OCI-LY3 (cell line): Measurements from ENCODE around the gene ASIC2.

Source experiments
- H2AFZ ChIP-seq: fragments of 200-600, 300-600 bp; shearing (Covaris generic); 2 replicates; pipeline ENCODE4 v1.6.0; 2014; ENCODE audit warnings: antibody characterized with exemption, low read depth, low read length
- H3K27ac ChIP-seq: fragments of 200-600, 300-600 bp; sonication (generic); 2 replicates; pipeline ENCODE4 v1.5.1; 2014; ENCODE audit warnings: mild to moderate bottlenecking, low read length, moderate library complexity, mixed read lengths
- H3K27me3 ChIP-seq: fragments of 200-600, 300-600 bp; sonication (generic); 2 replicates; pipeline ENCODE4 v1.6.1; 2014; ENCODE audit warnings: low read depth, low read length, mixed read lengths
- H3K36me3 ChIP-seq: fragments of 200-600, 300-600 bp; sonication (generic); replicated peaks from 2 replicates; pipeline ENCODE3; 2014; ENCODE audit warnings: low read depth, low read length, mixed read lengths
- H3K4me1 ChIP-seq: fragments of 300-600, 200-600 bp; sonication (generic); 2 replicates; pipeline ENCODE4 v1.6.1; 2014; ENCODE audit warnings: low read length, mixed read lengths
- H3K4me2 ChIP-seq: fragments of 200-600, 300-600 bp; sonication (generic); 2 replicates; pipeline ENCODE4 v1.6.1; 2014; ENCODE audit warnings: low read length, mixed read lengths
- H3K4me3 ChIP-seq: fragments of 300-600, 200-600 bp; sonication (generic); 2 replicates; pipeline ENCODE4 v1.5.1; 2014; ENCODE audit warnings: antibody characterized with exemption, mild to moderate bottlenecking, low read length, moderate library complexity
- H3K79me2 ChIP-seq: fragments of 300-600, 200-600 bp; shearing (Covaris generic); 2 replicates; pipeline ENCODE4 v1.6.1; 2014; ENCODE audit warnings: mild to moderate bottlenecking, low read length, mixed read lengths
- H3K9ac ChIP-seq: fragments of 300-600, 200-600 bp; shearing (Covaris generic); 2 replicates; pipeline ENCODE4 v1.6.0; 2014; ENCODE audit warnings: mild to moderate bottlenecking, low read length, moderate library complexity
- H3K9me3 ChIP-seq: fragments of 200-600, 300-600 bp; shearing (Covaris generic); 2 replicates; pipeline ENCODE4 v1.6.1; 2014; ENCODE audit warnings: low read length, mixed read lengths; ENCODE audit not compliant: insufficient read depth
- H4K20me1 ChIP-seq: fragments of 200-600, 300-600 bp; sonication (generic); 2 replicates; pipeline ENCODE4 v1.6.1; 2016; ENCODE audit warnings: low read length, mixed read lengths; ENCODE audit not compliant: insufficient read depth
- CTCF ChIP-seq: fragments of 200-600, 300-600 bp; sonication (generic); IDR thresholded peaks from 2 replicates; pipeline ENCODE4 v1.5.1; 2014; ENCODE audit warnings: antibody characterized with exemption, low read length, low read depth
- EZH2phosphoT487 ChIP-seq: fragments of 200-600 bp; shearing (Covaris generic); IDR thresholded peaks from 2 replicates; pipeline ENCODE4 v1.6.1; 2018; ENCODE audit warnings: antibody characterized with exemption, mixed run types, low read depth

Gene ASIC2

GRCh38 chr17:33220036-33220435, 73.1 kb downstream of the ASIC2 start:
- Histone ChIP-seq H3K4me1 (no peaks in the 10 kb centered on the region), H3K4me2 (no peak overlapping the region), H2AFZ (no peak overlapping the region), H3K9ac (no peak overlapping the region), H3K36me3 (no peaks in the 10 kb centered on the region), H3K27ac (no peak overlapping the region), H4K20me1 (no peaks in the 10 kb centered on the region), H3K4me3 (no peak overlapping the region), H3K27me3 (peaks cover 12% of the 10 kb centered on the region), H3K79me2 (no peaks in the 10 kb centered on the region), H3K9me3 (no peaks in the 10 kb centered on the region)
- no peak for TF ChIP-seq CTCF
- no peak for TF ChIP-seq EZH2phosphoT487

GRCh38 chr17:33218698-33219601, 74.1 kb downstream of the ASIC2 start:
- H3K27ac ChIP-seq = no peak overlapping the region
- no peak overlapping the region for H3K4me2 ChIP-seq
- no peaks in the 10 kb centered on the region for H3K79me2 ChIP-seq
- H3K36me3 ChIP-seq = no peaks in the 10 kb centered on the region
- peaks cover 18% of the 10 kb centered on the region for H3K27me3 ChIP-seq
- no peaks in the 10 kb centered on the region for H4K20me1 ChIP-seq
- no peak overlapping the region for H3K9ac ChIP-seq
- no peaks in the 10 kb centered on the region for H3K4me1 ChIP-seq
- no peaks in the 10 kb centered on the region for H3K9me3 ChIP-seq
- TF ChIP-seq CTCF = no peak
- TF ChIP-seq EZH2phosphoT487 = no peak
- H3K4me3 ChIP-seq = no peak overlapping the region
- no peak overlapping the region for H2AFZ ChIP-seq

- Histone ChIP-seq H3K27me3 (peaks cover 25% of the 10 kb centered on the region), H4K20me1 (no peaks in the 10 kb centered on the region), H3K4me2 (no peak overlapping the region), H3K4me3 (no peak overlapping the region), H3K4me1 (no peaks in the 10 kb centered on the region), H3K36me3 (no peaks in the 10 kb centered on the region), H3K9me3 (no peaks in the 10 kb centered on the region), H3K27ac (no peak overlapping the region), H2AFZ (no peak overlapping the region), H3K9ac (no peak overlapping the region), H3K79me2 (no peaks in the 10 kb centered on the region)
- no peak for TF ChIP-seq CTCF
- no peak for TF ChIP-seq EZH2phosphoT487
These were observed 75.2 kb downstream of the ASIC2 start for GRCh38 chr17:33217891-33218290.

GRCh38 chr17:33214996-33215395, 78.1 kb downstream of the ASIC2 start:
- no peak for TF ChIP-seq CTCF
- TF ChIP-seq EZH2phosphoT487 = no peak
- Histone ChIP-seq H3K79me2 (no peaks in the 10 kb centered on the region), H3K4me2 (no peak overlapping the region), H4K20me1 (no peaks in the 10 kb centered on the region), H3K4me1 (peaks cover 6% of the 10 kb centered on the region; the same call in 1 of the 2 replicates), H3K4me3 (no peak overlapping the region), H3K27me3 (peaks cover 45% of the 10 kb centered on the region), H3K9me3 (no peaks in the 10 kb centered on the region), H3K9ac (no peak overlapping the region), H2AFZ (no peak overlapping the region), H3K36me3 (no peaks in the 10 kb centered on the region), H3K27ac (no peak overlapping the region)
